Measurements from ENCODE around the gene TIMM10B.
"Not testable (repeated sequence)": the region's sequence is repeated elsewhere in the genome, so short reads cannot be mapped to it uniquely, and the experiment has no call there.

The TIMM10B gene

DNA sequence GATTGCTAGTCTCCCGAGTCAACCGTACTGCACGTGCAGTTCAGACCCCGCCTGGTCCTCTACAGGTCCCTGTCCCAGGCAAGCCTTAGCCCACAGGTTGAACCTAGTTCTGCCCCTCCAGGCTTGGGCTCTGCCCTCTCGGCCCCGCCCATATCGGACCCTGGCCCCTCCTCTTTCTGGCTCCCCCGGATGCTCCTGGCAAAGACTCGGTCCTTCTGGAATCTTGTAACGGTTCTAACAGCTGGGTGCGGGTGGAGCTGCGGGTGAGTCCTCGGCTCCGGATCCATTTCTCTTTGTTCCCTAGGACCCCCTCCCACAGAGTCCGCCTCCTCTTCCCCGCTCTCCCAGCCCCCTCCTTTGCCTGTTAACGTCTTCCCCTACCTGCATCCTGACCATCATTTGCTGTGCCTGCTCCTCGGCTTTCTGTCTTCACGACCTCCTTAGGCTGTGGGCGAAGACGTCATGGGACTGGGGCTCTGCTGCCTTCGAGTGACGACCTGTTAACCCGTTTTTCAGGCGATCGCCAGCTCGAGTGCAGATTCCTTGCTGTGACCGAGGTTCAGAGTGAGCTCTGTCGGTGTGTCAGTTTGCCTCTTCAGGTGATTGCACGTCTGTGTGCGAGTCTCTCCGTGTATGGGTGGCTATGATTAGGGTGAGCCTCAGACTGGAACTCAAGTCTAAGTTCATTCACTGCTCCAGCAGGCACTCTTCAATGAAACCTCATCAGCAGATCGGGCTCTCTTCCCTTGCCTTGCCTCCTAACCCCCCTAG, 16.0 kb downstream of the TIMM10B start, which contains the start of gene DNHD1:
Gene DNHD1, plus strand, starts transcription at position 212 of the 771 bp plus-strand sequence. CDS start 936 bp downstream, outside the sequence.
- Histone ChIP-seq H3K27ac (no peak within 1 kb of the TSS), H3K4me3 (no peak within 1 kb of the TSS)

DNA sequence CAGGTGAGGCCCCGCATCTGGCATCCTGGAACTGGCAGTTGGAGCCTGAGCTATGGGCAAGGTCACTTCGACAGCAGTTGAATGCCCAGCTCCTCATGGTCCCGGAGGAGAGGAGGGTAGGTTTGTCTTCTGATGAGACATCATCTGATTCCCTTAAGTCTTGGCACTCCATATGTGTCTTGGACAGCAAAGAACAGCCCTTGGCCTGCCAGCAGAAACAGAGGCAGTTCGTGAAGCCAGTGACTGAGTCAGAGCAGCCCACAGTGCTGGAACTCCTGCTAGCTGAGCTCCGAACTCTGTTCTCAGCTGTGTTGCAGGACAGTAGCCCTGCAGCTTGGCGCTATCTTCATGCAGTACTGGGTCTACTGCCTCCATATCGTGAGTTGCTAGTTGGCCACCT, 16.8 kb downstream of the TIMM10B start:
- Histone ChIP-seq H3K27ac (peak overlapping the region in 1 of 21 experiments; percentile 49), H3K4me3 (no peak overlapping the region)

DNA sequence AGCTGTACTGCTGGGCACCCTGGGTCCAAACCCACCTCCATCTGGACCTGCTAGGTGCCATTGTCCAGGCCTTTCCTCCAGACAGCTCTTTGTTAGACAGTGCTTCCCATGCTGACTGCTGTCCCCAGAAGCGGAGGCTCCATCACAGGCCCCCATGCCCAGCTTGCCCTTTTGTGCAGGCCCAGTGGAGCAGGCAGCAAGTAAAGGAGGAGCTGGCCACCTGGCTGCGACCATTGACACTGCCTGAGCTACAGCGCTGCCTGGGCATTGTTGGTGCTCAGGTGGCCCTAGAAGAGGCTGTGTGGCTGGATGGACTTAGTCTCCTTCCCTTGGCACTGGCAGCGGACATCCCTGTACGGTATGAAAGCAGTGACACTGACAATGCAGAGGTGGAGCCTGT, 17.2 kb downstream of the TIMM10B start:
- H3K27ac ChIP-seq = peak overlapping the region in 1 of 21 experiments; percentile 49
- H3K4me3 ChIP-seq = no peak overlapping the region

DNA sequence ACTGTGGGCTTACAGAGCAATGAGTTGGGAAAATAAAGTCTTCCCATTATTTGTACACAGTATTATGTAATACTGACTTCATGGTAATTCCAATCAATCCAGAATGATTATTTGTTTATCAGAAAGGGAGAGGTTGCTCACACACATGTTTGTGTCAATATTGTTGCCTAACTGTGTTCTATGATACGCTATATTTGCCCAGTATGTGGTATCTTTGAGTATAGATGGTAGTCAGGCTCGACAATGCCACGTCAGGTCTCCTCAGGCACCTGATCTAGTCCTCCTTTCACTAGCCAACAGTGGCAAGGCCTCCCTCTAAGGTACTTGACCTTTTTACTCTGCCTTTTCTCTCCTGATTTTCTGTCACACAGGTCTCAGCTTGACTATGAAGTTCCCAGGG, 21.1 kb downstream of the TIMM10B start:
- Histone ChIP-seq H3K4me3 (no peak overlapping the region), H3K27ac (no peak overlapping the region)

DNA sequence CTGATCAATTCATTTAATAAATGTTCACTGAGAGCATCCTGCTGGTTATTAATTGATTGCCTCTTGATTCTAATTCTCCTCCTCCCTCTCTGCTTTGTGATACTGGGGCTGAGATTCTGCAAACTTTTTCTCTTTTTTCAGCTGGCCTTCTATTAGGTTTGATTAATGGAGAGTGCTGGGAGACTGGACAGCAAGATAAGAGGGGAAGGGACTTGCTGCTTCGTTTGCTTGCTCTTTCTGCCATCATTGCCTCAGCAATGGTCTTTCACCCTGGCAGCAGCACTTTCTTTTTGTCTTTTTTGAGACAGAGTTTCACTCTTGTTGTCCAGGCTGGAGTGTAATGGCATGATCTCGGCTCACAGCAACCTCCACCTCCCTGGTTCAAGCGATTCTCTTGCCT, 22.9 kb downstream of the TIMM10B start:
- H3K27ac ChIP-seq = no peak overlapping the region

DNA sequence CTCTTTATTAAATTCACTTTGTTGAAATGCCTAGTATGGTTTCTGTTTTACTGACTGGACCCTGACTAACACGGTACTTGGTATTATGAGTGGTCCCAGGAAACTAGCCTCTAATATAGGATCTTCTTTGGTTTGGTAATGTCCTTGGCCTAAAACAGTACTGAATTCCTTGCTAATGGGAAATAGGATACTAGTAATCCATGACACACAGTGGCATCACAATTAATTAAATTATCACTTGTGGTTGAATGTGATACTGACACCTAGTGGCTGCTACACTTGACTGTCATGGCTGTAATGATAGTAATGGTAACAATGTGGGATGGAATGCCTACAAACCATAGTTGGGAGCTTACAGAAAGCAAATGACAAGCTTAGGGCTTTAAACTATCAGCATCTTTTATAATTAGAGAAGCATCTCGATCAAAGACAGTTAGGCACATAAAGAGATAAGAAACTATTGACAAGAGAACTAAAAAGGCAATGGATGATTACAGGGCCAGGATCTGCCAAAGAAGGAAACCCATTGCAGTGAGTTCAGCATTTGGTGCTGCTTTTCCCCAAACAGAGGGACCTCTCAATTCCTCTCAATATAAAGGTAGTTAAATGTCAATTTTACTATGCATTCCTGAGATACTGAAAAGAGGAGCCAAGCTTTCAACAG, 24.4 kb downstream of the TIMM10B start:
- no peak overlapping the region for H3K27ac ChIP-seq
- no peak overlapping the region for H3K4me3 ChIP-seq

More for the DNA sequence above, 22.9 kb downstream of the TIMM10B start:
- H3K4me3 ChIP-seq = no peak overlapping the region

DNA sequence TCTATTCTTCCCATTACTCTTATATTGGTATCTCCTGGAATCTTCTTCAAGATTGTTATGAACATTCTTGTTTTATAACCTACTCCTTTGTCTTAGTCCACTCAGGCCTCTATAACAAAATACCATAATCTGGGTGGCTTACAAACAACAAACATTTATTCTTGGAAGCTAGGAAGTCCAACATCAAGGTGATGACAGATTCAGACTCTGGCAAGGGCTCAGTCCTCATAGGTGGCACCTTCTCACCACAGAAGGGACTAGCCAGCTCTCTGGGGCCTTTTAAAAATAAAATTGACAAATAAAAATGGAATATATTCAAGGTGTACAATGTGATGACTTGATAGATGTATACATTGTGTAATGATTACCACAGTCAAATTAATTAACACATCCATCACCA, 35.6 kb downstream of the TIMM10B start:
- no peak overlapping the region for H3K4me3 ChIP-seq
- H3K27ac ChIP-seq = no peak overlapping the region

DNA sequence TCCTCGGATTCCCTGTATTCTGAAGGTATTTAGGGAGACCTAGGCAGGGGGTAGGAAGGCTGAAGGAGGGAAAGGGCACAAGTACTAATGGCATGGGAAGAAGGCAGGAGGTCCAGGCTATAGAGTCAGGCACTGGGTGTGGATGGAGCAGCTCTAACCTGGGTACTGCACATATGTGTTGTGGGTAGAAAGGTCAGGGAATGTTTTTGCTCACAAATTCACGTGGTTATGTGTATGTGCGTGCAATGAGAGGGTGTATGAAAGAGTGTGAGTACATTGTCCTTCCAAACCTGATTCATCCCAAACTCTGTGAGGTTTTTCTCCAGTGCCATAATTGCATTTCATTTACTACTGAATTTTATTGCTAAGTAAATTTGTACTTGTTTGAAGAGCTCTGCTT, 39.0 kb downstream of the TIMM10B start:
- H3K27ac ChIP-seq = no peak overlapping the region
- H3K4me3 ChIP-seq = no peak overlapping the region

DNA sequence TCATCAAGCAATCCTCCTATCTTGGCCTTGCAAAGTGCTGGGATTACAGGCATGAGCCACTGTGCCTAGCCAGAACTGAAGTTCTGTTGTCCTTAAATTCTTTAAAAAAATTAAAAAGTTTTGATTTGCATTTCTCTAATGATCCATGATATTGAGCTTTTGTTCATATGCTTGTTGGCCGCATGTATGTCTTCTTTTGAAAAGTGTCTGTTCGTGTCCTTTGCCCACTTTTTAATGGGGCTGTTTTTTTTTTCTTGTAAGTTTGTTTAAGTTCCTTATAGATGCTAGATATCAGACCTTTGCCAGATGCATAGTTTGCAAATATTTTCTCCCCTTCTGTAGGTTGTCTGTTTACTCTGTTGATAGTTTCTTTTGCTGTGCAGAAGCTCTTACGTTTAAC, 40.6 kb downstream of the TIMM10B start:
- H3K4me3 ChIP-seq, H3K27ac ChIP-seq: not testable (repeated sequence)

DNA sequence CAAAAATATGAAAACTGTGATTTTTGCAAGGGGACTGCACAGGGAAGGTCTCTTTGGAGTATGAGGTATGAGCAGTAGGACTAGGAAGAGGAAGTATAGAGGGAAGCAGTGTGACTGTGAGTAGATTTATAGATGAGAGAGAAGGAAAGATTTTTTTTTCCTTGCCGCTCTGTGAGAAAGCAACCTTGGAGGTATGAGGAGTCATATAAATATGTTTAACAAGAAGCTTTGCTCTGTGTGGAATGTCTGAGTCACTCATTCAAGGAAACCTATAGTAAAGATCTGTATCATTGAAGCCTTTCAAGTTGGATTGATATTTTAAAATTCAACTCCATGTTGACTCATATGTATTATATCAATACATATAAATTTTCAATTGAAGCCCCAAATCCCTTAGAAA, 42.0 kb downstream of the TIMM10B start:
- no peak overlapping the region for H3K27ac ChIP-seq
- H3K4me3 ChIP-seq = no peak overlapping the region

DNA sequence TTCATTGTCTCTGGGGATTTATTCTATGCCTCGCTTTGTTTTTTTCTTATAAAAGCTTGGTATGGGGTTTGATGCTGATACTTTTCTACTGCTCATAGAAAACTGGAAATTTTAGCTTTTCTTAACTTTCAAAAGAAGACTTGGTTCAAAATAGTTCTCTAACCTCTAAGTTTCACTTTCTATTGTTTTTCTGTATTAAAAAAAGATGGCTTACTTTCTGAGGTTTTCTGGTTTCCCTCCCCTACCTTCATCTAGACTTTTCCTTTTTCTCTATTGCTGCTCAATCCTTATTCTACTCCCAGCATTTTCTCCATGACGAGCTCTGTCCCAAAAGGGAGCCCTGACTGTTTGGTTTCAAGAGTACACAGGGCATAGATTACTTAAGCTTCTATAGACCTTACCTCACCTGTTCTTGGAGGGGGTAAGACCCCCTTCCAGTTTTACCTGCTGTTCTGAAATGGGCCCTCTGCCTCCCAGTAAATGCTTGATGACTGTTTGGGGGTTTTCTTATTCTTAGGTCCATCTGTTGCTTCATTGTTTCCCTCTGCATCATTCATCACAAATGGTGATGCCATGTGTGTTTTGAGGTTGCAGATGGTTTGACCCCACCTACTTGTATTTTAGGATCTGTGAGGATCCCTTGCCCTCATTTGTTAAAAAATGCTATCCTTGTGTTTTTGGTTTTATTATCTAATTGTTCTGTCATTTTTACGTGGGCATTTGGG, 45.3 kb downstream of the TIMM10B start:
- H3K27ac ChIP-seq = peak overlapping the region in 1 of 21 experiments; percentile 27

DNA sequence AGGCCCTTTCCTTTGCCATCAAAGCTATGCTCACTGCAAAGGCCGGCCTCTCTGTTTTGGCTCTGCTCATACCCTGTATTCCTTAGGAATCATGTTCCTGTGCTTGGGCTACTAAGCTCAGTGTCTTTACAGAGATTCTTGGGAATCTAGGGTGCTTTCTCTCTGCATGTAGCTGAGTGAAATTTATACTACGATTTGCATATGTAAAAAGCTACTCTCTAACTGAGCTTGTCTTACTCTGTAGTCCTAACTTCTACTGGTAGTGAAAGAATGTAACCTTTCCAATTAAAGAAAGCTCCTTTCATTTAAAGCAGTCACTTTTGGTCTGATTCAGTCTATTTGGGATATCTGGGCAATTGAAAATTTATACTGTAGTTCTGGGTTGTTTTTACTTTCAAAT, 48.0 kb downstream of the TIMM10B start:
- no peak overlapping the region for H3K4me3 ChIP-seq
- H3K27ac ChIP-seq = no peak overlapping the region

More for the DNA sequence above, 45.3 kb downstream of the TIMM10B start:
- no peak overlapping the region for H3K4me3 ChIP-seq

DNA sequence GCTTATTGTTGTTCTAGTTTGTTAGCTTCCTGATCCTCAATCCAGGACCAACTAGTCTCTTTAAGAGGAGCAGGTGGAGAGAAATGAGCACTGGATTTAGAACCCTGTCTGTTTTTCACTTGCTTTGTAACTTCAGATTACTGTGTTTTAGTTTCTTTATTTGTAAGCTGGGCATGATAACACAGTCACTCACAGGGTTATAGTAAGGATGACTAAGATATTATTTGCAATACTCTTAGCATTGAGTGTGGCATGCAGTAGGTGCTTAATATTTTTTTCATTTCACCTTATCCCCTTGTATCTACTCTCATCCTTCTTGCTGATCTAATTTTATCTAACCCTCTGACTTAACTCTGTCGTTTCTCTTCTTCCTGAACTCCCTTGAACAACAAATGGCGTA, 49.5 kb downstream of the TIMM10B start:
- no peak overlapping the region for H3K4me3 ChIP-seq
- no peak overlapping the region for H3K27ac ChIP-seq

DNA sequence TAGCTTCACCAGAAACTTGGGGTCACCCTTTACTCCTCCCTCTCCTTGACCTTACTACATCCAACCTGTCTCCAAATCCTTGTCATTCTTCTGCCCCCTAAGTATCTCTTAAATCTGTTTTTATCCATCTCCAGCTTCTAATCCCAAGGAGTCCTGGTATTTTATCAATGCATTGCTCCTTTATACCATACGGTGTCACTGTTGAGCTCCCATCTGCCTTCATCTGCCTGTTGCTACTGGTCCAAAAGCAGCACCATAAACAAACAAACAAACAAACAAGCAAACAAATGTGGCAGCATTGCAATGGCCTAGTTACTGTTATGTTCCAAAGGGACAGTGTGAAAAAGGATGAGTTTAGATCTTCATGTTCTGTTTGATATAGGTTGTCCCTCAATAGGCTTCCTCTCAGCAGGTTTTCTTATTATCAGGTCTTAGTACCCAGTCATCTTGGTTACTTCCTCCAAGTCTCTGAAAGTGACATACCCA, 50.0 kb downstream of the TIMM10B start:
- no peak overlapping the region for H3K27ac ChIP-seq
- H3K4me3 ChIP-seq = no peak overlapping the region
